Spinal cord (tissue), 10 donors: Measurements from ENCODE around the gene MRE11. TPM values are rescaled to one million over a fixed set of nuclear protein-coding genes. Genes with fewer than 3 reads are reported as not detected.

Experiments used
- DNase-seq, 6 donors: peaks; one replicate each; pipeline versions ENCODE4 v3.0.0 to v3.0.0-alpha.2; 2013 to 2015; ENCODE audit warnings: low spot score in 6 of 6, low read depth in 4 of 6
- H3K27ac ChIP-seq: one replicate; pipeline ENCODE4 v1.5.1; 2013; ENCODE audit warnings: low read depth, low read length, control low read depth
- H3K27me3 ChIP-seq: one replicate; pipeline ENCODE4 v1.6.1; 2013; ENCODE audit warnings: low read length; ENCODE audit not compliant: control insufficient read depth, insufficient read depth
- H3K36me3 ChIP-seq: one replicate; pipeline ENCODE4 v1.6.1; 2013; ENCODE audit warnings: low read length; ENCODE audit not compliant: control insufficient read depth, insufficient read depth
- H3K4me1 ChIP-seq: one replicate; pipeline ENCODE4 v1.6.1; 2013; ENCODE audit warnings: low read length; ENCODE audit not compliant: control insufficient read depth, insufficient read depth
- H3K4me3 ChIP-seq: one replicate; pipeline ENCODE4 v1.5.1; 2013; ENCODE audit warnings: low read depth, low read length, control low read depth
- H3K9me3 ChIP-seq: one replicate; pipeline ENCODE4 v1.6.1; 2013; ENCODE audit warnings: low read length; ENCODE audit not compliant: control insufficient read depth, insufficient read depth
- WGBS: methylation state at CpG from one replicate; pipeline ENCODE4 v1.1.5; 2013; ENCODE audit warnings: missing lambda C conversion rate; ENCODE audit not compliant: insufficient coverage; 5-methylcytosine and 5-hydroxymethylcytosine counted together
- long read RNA-seq, 4 donors: transcript quantifications; one replicate each; lab custom pipeline, GENCODE V29; 2026
- polyA plus RNA-seq, 2 donors: library from polyadenylated mRNA; unstranded; fragments of 120-200 nt; gene quantifications; one replicate each; pipeline ENCODE4 v1.2.1, GENCODE V29; 2013; ENCODE audit not compliant: insufficient read length in 2 of 2
- total RNA-seq, 2 donors: library from RNA; depleted of rRNA in 1 of 2; stranded (reverse); fragments of 120-200 nt in 1 of 2; fragments of >200 nt in 1 of 2; gene quantifications; one replicate each; pipeline versions ENCODE4 v1.2.3 to v1.2.4, GENCODE V29; 2013 to 2014
- donor health status: healthy.

Gene MRE11
- total RNA-seq (10 to 100 TPM; 26.3 to 26.5 TPM), polyA plus RNA-seq (10 to 100 TPM; 10.6 to 12.3 TPM)
- long read RNA-seq, donor 1: 0 reads
- long read RNA-seq, donor 2, full-length matches to known transcripts: 1 of 1 reads
- long read RNA-seq, donor 2, partial matches to known transcripts: 0 of 1 reads
- long read RNA-seq, donor 2, other reads (novel, unspliced or antisense): 0 of 1 reads
- long read RNA-seq, donor 3: 0 reads
- long read RNA-seq, donor 4, full-length matches to known transcripts: 1 of 8 reads
- long read RNA-seq, donor 4, partial matches to known transcripts: 7 of 8 reads
- long read RNA-seq, donor 4, other reads (novel, unspliced or antisense): 0 of 8 reads

- DNase-seq: peak; percentile 94 to 99 (median 96)
- Histone ChIP-seq H3K9me3 (no peaks in the 10 kb centered on the region), H3K27ac (peak within 1 kb of the TSS; percentile 76), H3K4me3 (peak within 1 kb of the TSS; percentile 99), H3K36me3 (no peaks in the 10 kb centered on the region), H3K27me3 (no peaks in the 10 kb centered on the region), H3K4me1 (no peaks in the 10 kb centered on the region)
- 0% methylated on average over 55 of the region's 55 CpGs for WGBS
These were observed at the start of gene MRE11, which contains the start of gene ANKRD49 for GRCh38 chr11:94493281-94494125. Gene MRE11 (minus strand): TSS chr11:94493844. CDS start chr11:94492801, 1,043 bp downstream. Gene ANKRD49 (plus strand): TSS chr11:94493984. CDS start chr11:94496694, 2,710 bp downstream.

- WGBS: 89% methylated on average over 1 of the region's 1 CpG
- H3K9me3 ChIP-seq: no peaks in the 10 kb centered on the region
- H3K27ac ChIP-seq: no peak overlapping the region
- H3K27me3 ChIP-seq: no peaks in the 10 kb centered on the region
- no peak for DNase-seq
- no peaks in the 10 kb centered on the region for H3K36me3 ChIP-seq
- peaks cover 5% of the 10 kb centered on the region for H3K4me1 ChIP-seq
- no peak overlapping the region for H3K4me3 ChIP-seq
These were observed 45.8 kb upstream of the MRE11 start for GRCh38 chr11:94539420-94539819.

- Histone ChIP-seq H3K36me3 (no peaks in the 10 kb centered on the region), H3K4me3 (no peak overlapping the region), H3K4me1 (no peaks in the 10 kb centered on the region), H3K27me3 (no peaks in the 10 kb centered on the region), H3K27ac (no peak overlapping the region), H3K9me3 (no peaks in the 10 kb centered on the region)
- no peak for DNase-seq
- 42% methylated on average over 2 of the region's 3 CpGs for WGBS
These were observed 43.5 kb upstream of the MRE11 start for GRCh38 chr11:94537031-94537600.

- Histone ChIP-seq H3K27me3 (no peaks in the 10 kb centered on the region), H3K4me3 (no peak overlapping the region), H3K36me3 (no peaks in the 10 kb centered on the region), H3K4me1 (no peaks in the 10 kb centered on the region), H3K27ac (no peak overlapping the region), H3K9me3 (no peaks in the 10 kb centered on the region)
- DNase-seq: no peak
These were observed 42.7 kb upstream of the MRE11 start for GRCh38 chr11:94536386-94536785.

DNA sequence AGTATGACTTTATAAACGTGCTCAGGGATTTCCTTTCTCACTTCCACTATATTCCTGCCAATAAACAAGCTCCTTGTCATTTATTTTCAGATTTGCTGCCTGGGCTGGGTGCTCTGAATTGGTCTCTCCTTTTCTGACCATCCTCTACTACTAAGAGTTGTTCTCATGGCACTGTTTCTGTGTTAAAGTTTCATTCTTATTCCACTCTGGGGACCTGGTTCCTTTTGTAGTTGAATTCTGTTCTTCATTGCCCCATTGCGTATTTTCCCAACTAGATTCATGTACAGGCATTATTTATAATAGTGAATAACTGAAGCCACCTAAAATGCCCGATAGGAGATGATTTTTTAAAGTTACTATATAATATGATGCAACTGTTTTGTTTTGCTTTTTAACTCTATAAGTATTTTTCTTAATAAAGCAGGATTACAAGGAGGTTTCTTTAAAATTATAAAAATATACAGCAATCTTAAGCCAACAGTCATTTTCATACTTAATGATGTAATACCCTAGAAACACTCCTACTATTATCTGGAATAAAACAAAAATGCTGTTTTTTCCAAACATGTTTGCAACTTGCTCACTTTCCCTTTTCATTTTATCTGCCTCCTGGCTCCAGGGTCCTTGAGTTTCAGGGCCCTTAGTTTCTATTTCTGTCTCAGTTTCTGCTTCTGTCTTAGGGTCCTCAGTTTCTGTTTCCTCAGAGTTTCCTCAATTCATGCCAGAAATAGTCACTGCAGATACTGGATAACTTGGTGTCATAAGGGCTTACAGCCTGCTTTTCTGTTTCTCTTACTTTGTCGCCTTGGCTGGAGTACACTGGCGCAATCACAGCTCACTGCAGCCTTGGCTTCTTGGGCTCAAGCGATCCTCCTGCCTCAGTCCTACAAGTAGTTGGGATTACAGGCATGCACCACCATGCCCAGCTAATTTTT is 40.3 kb upstream of the MRE11 start:
- Histone ChIP-seq H3K27me3 (no peaks in the 10 kb centered on the region), H3K4me1 (no peaks in the 10 kb centered on the region), H3K4me3 (no peak overlapping the region), H3K36me3 (no peaks in the 10 kb centered on the region), H3K9me3 (no peaks in the 10 kb centered on the region), H3K27ac (no peak overlapping the region)
- DNase-seq: no peak
- 100% methylated on average over 2 of the region's 6 CpGs for WGBS

DNA sequence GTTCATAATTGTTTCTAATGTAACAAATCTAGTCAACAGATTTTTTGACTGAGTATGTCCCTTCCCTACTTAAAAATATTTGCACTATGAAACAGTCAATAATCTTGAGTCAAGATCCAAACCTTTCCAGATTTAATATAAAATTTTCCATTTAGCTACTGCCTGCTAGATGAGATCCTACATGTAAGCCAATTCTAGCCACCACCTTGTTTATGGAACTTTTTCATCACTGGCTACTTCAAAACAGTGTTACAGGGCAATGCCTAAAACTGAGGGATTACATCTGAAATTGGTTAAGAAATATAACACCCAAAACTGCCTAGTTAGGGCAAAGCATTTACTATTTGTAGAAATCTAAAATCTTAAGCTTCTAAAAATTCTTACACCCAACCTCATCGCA is 39.6 kb upstream of the MRE11 start:
- no peak for DNase-seq

DNA sequence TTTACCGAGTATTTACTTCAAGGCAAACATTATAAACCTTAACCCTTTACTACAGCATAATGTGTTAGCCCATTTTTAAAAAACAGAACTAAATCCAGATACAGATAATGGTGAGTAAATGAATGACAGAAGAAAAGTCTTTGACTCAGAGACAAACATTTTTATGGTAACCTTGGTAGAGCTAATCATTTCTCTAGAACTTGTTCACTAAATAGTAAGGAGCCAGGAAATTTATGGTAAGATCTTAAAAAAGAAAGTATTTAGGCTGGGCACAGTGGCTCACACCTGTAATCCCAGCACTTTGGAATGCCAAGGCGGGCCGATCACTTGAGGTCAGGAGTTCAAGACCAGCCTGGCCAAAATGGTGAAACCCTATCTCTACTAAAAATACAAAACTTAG is 38.6 kb upstream of the MRE11 start:
- Histone ChIP-seq H3K27me3 (no peaks in the 10 kb centered on the region), H3K4me3 (no peak overlapping the region), H3K36me3 (no peaks in the 10 kb centered on the region), H3K27ac (no peak overlapping the region), H3K4me1 (no peaks in the 10 kb centered on the region), H3K9me3 (no peaks in the 10 kb centered on the region)
- no peak for DNase-seq
- 100% methylated on average over 2 of the region's 3 CpGs for WGBS

More for the DNA sequence above, 39.6 kb upstream of the MRE11 start:
- Histone ChIP-seq H3K9me3 (no peaks in the 10 kb centered on the region), H3K27me3 (no peaks in the 10 kb centered on the region), H3K4me1 (no peaks in the 10 kb centered on the region), H3K4me3 (no peak overlapping the region), H3K27ac (no peak overlapping the region), H3K36me3 (no peaks in the 10 kb centered on the region)
- WGBS: no CpG with 5 or more reads among the region's 1 CpG

DNA sequence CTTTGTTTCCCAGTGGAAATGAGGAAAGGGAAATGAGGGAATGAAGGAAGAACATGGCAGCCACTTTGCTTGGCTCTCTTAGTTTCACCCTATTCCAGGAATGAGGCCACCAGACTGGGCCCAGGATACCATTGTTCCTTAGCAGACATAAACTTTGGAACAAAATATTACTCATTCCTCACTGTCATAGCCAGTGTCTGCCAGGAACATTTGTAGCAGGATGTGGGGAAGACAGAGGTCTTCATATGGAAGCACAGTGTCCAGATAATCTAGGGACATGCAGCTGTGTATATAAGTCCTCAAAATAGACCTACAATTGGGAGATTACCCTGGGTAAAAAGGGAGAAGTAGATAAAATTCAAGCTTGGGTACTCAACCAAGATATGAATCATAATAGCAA is 34.9 kb upstream of the MRE11 start:
- no peaks in the 10 kb centered on the region for H3K9me3 ChIP-seq
- no peak overlapping the region for H3K27ac ChIP-seq
- H3K27me3 ChIP-seq: no peaks in the 10 kb centered on the region
- H3K4me3 ChIP-seq: no peak overlapping the region
- DNase-seq: no peak
- no peaks in the 10 kb centered on the region for H3K36me3 ChIP-seq
- H3K4me1 ChIP-seq: no peaks in the 10 kb centered on the region
